Body of pancreas (tissue), 4 donors: Measurements from ENCODE around the gene IVNS1ABP.

ENCODE experiments used
- CTCF ChIP-seq, 7 experiments: fragments of 450-650 bp in 4 of 7; fragments of 200-600 bp in 3 of 7; sonication (generic) in 3 of 7; IDR thresholded peaks; one replicate each; pipeline ENCODE4 v1.5.1; 2016 to 2019; ENCODE audit warnings: antibody characterized with exemption in 7 of 7
- POLR2A ChIP-seq, 3 donors: fragments of 450-650 bp; IDR thresholded peaks; one replicate each; pipeline ENCODE4 v1.6.1; 2016; ENCODE audit warnings: antibody characterized with exemption in 3 of 3, mild to moderate bottlenecking in 2 of 3

- TF ChIP-seq CTCF (IDR thresholded peaks at IDR 0.05) = no peak
- TF ChIP-seq POLR2A (IDR thresholded peaks at IDR 0.05) = no peak
These were observed 59.2 kb downstream of the IVNS1ABP start for GRCh38 chr1:185257950-185258208.
